Measurements from ENCODE around the gene NME4.
"Not testable (repeated sequence)": the region's sequence is repeated elsewhere in the genome, so short reads cannot be mapped to it uniquely, and the experiment has no call there.

The NME4 gene

GRCh38 chr16:407253-407652 is 10.3 kb downstream of the NME4 start:
- Mint-ChIP-seq H3K4me3 (no peak overlapping the region), H3K27ac (no peak overlapping the region), H3K9me3 (no peaks in the 10 kb centered on the region), H3K4me1 (ENCODE audit: low read depth) (no peaks in the 10 kb centered on the region), H3K27me3 (ENCODE audit: low read depth) (no peaks in the 10 kb centered on the region), H3K36me3 (ENCODE audit: low read depth) (no peaks in the 10 kb centered on the region)
- no peak for DNase-seq (ENCODE audit: low spot score)

GRCh38 chr16:410516-411178 is 13.6 kb downstream of the NME4 start:
- Mint-ChIP-seq H3K9me3 (no peaks in the 10 kb centered on the region), H3K36me3 (ENCODE audit: low read depth) (no peaks in the 10 kb centered on the region), H3K4me3 (no peak overlapping the region), H3K4me1 (ENCODE audit: low read depth) (no peaks in the 10 kb centered on the region), H3K27ac (no peak overlapping the region), H3K27me3 (ENCODE audit: low read depth) (no peaks in the 10 kb centered on the region)
- DNase-seq (ENCODE audit: low spot score) = no peak

DNA sequence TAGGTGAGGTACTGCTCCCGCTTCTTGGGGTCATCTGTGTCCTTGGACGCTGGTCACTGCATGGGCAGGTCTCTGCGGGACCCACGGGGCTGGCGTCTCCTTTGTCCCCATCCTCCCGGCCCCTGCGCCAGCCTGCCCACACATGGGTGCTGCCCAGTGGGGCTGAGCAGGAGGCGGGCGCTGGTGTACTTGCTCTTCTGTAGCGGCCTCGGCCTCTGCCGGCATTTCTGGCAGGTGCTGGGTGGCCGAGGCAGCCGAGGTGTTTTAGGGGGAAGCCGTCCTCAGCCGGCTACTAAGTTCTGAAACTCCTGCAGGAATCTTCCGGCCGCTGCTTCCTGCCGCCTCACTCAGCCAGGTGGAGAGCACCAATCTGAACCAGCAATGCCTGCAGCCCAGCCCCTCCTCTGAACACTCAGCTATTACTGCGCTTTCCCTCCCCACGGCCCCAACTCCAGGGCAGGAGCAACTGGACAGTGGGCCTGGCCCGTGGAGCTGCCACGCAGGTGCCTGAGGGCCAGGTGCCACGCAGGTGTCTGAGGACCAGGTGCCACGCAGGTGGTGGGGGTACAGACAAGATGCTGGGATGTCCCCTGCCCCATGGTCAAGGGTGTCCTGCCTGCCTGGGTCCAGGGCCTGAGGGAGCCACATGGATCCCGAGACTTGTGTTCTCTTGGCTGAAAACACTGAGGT is 14.7 kb downstream of the NME4 start:
- no peaks in the 10 kb centered on the region for H3K4me1 Mint-ChIP-seq (ENCODE audit: low read depth)
- H3K9me3 Mint-ChIP-seq = no peaks in the 10 kb centered on the region
- H3K27me3 Mint-ChIP-seq (ENCODE audit: low read depth) = no peaks in the 10 kb centered on the region
- H3K36me3 Mint-ChIP-seq (ENCODE audit: low read depth) = no peaks in the 10 kb centered on the region
- no peak for DNase-seq (ENCODE audit: low spot score)
- no peak overlapping the region for H3K4me3 Mint-ChIP-seq
- H3K27ac Mint-ChIP-seq = no peak overlapping the region

DNA sequence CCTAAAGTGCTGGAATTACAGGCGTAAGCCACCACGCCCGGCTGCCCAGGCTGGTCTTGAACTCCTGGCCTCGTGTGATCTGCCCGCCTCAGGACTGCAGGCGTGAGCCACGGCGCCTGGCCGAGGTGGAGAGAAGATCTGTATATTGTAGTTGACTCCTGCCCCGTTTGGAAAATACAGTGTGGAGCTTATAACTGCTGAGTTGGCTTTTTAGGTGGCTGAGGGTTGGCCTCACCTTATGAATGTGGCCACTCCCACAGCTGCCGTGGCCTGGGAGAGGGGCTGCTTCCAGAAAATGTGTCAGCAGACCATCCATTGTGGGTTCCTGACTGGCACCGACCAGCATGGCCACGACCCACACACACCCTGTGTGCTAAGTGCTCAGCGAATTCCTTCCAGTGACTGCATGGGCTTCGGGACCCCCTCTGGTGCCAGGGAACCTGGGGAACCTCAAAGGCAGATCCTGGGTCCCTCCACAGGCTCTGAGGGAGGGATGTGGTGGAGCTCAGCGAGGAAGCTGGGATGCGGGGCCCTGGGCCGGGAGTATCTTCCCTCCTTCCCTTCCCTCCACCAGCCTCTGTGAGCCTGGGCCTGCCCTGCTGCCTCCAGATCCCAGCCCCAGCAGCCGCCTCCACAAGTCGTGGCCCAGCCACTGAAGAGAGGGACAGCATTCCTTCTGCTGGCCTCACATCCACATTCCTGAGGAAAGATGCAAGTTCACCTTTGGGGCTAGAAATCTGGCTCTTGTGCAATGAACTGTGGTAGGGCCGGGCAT is 17.6 kb downstream of the NME4 start:
- Mint-ChIP-seq H3K27ac (no peak overlapping the region), H3K36me3 (ENCODE audit: low read depth) (no peaks in the 10 kb centered on the region), H3K9me3 (no peaks in the 10 kb centered on the region), H3K4me1 (ENCODE audit: low read depth) (no peaks in the 10 kb centered on the region), H3K27me3 (ENCODE audit: low read depth) (no peaks in the 10 kb centered on the region), H3K4me3 (no peak overlapping the region)
- no peak for DNase-seq (ENCODE audit: low spot score)

DNA sequence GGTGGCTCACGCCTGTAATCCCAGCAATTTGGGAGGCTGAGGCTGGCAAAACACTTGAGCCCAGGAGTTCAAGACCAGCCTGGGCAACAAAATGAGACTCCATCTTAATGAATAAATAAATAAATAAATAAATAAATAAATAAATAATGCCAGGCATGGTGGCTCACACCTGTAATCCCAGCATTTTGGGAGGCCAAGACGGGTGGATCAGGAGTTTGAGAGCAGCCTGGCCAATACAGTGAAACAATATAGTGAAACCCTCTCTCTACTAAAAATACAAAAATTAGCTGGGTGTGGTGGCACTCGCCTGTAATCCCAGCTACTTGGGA is 18.1 kb downstream of the NME4 start:
- not testable (repeated sequence) for H3K4me3 Mint-ChIP-seq; H3K4me1 Mint-ChIP-seq (ENCODE audit: low read depth); H3K36me3 Mint-ChIP-seq (ENCODE audit: low read depth); H3K9me3 Mint-ChIP-seq; H3K27me3 Mint-ChIP-seq (ENCODE audit: low read depth); DNase-seq (ENCODE audit: low spot score); H3K27ac Mint-ChIP-seq

DNA sequence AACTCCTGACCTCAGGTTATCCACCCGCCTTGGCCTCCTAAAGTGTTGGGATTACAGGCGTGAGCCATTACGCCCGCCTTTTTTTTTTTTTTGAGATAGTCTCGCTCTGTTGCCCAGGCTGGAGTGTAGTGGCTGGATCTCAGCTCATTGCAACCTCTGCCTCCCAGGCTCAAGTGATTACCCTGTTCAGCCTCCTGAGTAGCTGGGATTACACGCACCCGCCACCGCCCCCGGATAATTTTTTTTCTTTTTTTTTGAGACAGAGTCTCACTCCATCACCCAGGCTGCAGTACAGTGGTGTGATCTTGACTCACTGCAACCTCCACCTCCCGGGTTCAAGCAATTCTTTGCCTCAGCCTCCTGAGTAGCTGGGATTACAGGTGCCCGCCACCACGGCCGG is 25.2 kb downstream of the NME4 start:
- H3K9me3 Mint-ChIP-seq; H3K27ac Mint-ChIP-seq; H3K4me3 Mint-ChIP-seq; H3K36me3 Mint-ChIP-seq (ENCODE audit: low read depth); DNase-seq (ENCODE audit: low spot score): not testable (repeated sequence)
- Mint-ChIP-seq H3K27me3 (ENCODE audit: low read depth) (peaks cover 11% of the 10 kb centered on the region), H3K4me1 (ENCODE audit: low read depth) (peaks cover 13% of the 10 kb centered on the region)

- peaks cover 11% of the 10 kb centered on the region for H3K27me3 Mint-ChIP-seq (ENCODE audit: low read depth)
- H3K4me1 Mint-ChIP-seq (ENCODE audit: low read depth) = peaks cover 23% of the 10 kb centered on the region
- no peak overlapping the region for H3K27ac Mint-ChIP-seq
- H3K4me3 Mint-ChIP-seq = peak overlapping the region; percentile 77
- H3K9me3 Mint-ChIP-seq = no peaks in the 10 kb centered on the region
- no peak for DNase-seq (ENCODE audit: low spot score)
- peaks cover 4% of the 10 kb centered on the region for H3K36me3 Mint-ChIP-seq (ENCODE audit: low read depth)
Observed at GRCh38 chr16:424033-424622, 27.1 kb downstream of the NME4 start.

DNA sequence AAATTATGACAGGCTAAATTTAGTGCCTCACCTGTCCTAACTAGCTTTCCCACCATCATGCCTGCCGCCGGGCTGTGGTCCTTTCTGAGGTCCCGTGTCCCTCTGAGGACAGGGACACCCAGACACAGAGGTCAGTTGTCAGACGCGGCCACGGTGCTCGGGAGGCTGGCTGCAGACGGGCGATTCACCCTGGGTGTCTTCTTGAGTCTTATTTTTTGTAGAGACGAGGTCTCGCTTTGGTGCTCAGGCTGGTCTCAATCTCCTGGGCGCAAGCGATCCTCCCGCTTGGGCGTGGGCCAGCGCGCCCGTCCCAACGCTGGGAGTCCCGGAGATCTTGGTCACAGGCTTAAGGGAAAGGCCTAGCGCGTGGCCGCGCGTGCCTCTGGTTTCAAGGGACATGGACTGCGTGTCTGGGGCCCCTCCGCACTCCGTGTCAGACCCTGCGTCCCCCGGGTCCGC is 27.7 kb downstream of the NME4 start:
- peak overlapping the region; percentile 77 for H3K4me3 Mint-ChIP-seq
- no peak for DNase-seq (ENCODE audit: low spot score)
- H3K9me3 Mint-ChIP-seq = no peaks in the 10 kb centered on the region
- H3K4me1 Mint-ChIP-seq (ENCODE audit: low read depth) = peaks cover 23% of the 10 kb centered on the region
- H3K27me3 Mint-ChIP-seq (ENCODE audit: low read depth) = peaks cover 11% of the 10 kb centered on the region
- peak overlapping the region; percentile 49 for H3K27ac Mint-ChIP-seq
- H3K36me3 Mint-ChIP-seq (ENCODE audit: low read depth) = peaks cover 4% of the 10 kb centered on the region

DNA sequence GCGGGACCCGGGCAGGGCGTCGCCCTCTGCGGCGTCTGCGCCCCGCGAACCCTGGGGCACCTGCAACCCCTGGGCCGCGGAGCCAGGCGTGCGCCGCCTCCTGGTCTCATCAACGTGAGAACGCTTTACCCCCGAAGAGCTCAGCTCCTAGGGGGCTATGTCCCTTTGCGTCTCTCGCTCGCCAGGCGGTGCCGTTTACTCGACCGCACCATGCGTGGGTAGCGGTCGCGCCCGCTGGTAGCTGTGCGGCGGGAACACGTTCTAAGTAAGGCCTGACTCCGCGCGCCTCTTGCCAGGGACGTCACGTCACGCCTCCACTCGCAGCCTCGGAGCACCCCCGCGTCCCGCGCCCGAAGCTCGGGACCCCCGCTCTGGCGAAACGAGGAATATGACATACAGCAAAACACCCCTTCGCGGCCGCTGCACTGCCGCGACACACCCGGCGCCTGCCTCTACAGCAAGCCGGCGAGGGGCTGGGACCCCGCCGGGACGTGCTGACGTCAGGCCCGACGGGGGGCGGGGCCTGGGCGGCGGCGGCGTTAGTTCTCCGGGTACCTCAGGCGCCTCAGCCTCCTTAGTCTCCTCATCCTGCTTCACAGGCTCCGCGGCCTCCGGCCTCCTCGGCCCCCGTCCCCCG is 28.2 kb downstream of the NME4 start, which contains the start of gene RAB11FIP3:
TSS of gene RAB11FIP3 (plus strand) at position 568 of the 637 bp plus-strand sequence. CDS start 358 bp downstream, outside the sequence.
- Mint-ChIP-seq H3K9me3 (no peaks in the 10 kb centered on the region), H3K4me3 (peak within 1 kb of the TSS; percentile 77), H3K4me1 (ENCODE audit: low read depth) (peaks cover 23% of the 10 kb centered on the region), H3K27ac (peak within 1 kb of the TSS; percentile 84), H3K27me3 (ENCODE audit: low read depth) (peaks cover 11% of the 10 kb centered on the region), H3K36me3 (ENCODE audit: low read depth) (peaks cover 4% of the 10 kb centered on the region)
- peak; percentile 88 for DNase-seq (ENCODE audit: low spot score)

DNA sequence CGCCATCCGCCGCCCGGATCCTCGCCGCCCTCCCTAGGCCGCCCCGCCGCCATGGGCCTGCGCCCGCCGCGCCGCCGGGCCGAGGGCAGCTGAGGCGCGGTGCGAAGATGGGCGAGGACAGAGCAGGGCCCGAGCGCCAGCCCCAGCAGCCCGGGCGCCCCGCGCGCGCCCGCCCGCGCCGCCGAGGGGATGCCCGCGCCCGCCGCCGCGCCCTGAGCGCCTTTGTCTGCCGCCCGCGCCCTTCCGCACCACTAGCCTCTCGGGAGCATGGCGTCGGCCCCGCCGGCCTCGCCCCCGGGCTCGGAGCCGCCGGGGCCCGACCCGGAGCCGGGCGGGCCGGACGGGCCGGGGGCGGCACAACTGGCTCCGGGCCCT is 28.7 kb downstream of the NME4 start:
- H3K4me3 Mint-ChIP-seq = peak overlapping the region; percentile 77

DNA sequence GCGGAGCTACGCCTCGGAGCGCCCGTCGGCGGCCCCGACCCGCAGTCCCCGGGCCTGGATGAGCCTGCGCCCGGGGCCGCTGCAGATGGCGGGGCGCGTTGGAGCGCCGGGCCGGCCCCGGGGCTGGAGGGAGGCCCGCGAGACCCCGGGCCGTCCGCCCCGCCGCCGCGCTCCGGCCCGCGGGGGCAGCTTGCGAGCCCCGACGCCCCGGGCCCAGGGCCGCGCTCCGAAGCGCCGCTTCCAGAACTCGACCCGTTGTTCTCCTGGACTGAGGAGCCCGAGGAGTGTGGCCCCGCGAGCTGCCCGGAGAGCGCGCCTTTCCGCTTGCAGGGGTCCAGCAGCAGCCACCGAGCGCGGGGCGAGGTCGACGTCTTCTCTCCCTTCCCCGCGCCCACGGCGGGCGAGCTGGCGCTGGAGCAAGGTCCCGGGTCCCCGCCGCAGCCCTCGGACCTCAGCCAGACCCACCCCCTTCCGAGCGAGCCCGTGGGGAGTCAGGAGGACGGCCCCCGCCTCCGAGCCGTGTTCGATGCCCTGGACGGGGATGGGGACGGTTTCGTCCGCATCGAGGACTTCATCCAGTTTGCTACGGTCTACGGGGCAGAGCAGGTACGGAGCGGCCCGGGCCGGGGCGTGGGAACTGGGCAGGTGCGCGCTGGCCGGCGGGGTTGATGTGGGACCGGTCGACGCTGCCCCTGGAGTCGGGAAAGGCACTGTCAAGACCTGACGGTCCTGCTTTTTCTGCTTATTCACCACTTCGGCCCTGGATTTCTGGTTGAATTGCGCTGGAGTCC is 29.3 kb downstream of the NME4 start:
- no peaks in the 10 kb centered on the region for H3K9me3 Mint-ChIP-seq
- H3K4me3 Mint-ChIP-seq = peak overlapping the region; percentile 76
- H3K27ac Mint-ChIP-seq = peak overlapping the region; percentile 20
- H3K27me3 Mint-ChIP-seq (ENCODE audit: low read depth) = peaks cover 11% of the 10 kb centered on the region
- DNase-seq (ENCODE audit: low spot score) = no peak
- H3K36me3 Mint-ChIP-seq (ENCODE audit: low read depth) = peaks cover 4% of the 10 kb centered on the region
- H3K4me1 Mint-ChIP-seq (ENCODE audit: low read depth) = peaks cover 25% of the 10 kb centered on the region

More for the DNA sequence above, 28.7 kb downstream of the NME4 start:
- H3K36me3 Mint-ChIP-seq (ENCODE audit: low read depth) = peaks cover 4% of the 10 kb centered on the region
- H3K9me3 Mint-ChIP-seq = no peaks in the 10 kb centered on the region
- peaks cover 23% of the 10 kb centered on the region for H3K4me1 Mint-ChIP-seq (ENCODE audit: low read depth)
- peaks cover 11% of the 10 kb centered on the region for H3K27me3 Mint-ChIP-seq (ENCODE audit: low read depth)
- DNase-seq (ENCODE audit: low spot score) = no peak
- no peak overlapping the region for H3K27ac Mint-ChIP-seq

DNA sequence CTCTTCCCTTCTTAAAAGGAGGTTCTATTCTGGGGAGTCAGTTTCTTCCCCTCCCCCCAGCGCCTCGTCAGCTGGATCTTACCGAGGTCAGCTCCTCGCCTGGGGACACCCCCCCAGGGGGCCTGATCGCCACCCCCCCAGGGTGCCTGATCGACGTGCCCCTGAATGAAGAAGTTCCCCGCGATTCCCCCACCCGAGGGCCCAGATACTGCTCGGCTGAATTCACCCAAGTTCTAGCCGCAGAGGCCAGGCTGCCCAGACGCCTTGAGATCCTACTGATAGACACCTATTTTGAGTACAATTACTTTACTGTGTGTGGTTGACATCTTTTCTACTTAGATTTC is 29.9 kb downstream of the NME4 start:
- no peaks in the 10 kb centered on the region for H3K9me3 Mint-ChIP-seq
- H3K4me1 Mint-ChIP-seq (ENCODE audit: low read depth) = peaks cover 25% of the 10 kb centered on the region
- H3K4me3 Mint-ChIP-seq = peak overlapping the region; percentile 76
- H3K27me3 Mint-ChIP-seq (ENCODE audit: low read depth) = peaks cover 11% of the 10 kb centered on the region
- peaks cover 4% of the 10 kb centered on the region for H3K36me3 Mint-ChIP-seq (ENCODE audit: low read depth)
- H3K27ac Mint-ChIP-seq = peak overlapping the region; percentile 20
- no peak for DNase-seq (ENCODE audit: low spot score)

DNA sequence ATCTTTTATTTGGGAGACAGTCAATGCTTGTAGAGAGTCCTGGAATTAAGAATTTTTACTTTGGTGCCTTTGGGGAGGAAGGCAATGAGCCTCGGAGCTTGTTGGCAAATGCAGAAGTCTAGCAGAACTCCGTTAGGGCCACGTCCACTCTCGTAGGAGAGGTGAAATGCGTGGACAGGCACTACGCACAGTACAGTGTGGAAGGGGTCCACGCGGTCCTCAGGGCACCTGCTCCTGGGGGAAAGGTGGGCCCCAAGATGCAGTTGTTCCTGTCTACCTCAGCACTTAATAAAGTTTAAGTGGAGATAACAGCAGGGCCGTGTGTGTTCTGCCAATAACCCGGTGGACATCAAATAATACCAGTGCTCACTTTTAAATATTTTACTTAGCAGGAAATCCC is 30.3 kb downstream of the NME4 start:
- Mint-ChIP-seq H3K27ac (no peak overlapping the region), H3K9me3 (no peaks in the 10 kb centered on the region), H3K4me1 (ENCODE audit: low read depth) (peaks cover 25% of the 10 kb centered on the region), H3K4me3 (peak overlapping the region; percentile 76), H3K27me3 (ENCODE audit: low read depth) (peaks cover 11% of the 10 kb centered on the region), H3K36me3 (ENCODE audit: low read depth) (peaks cover 4% of the 10 kb centered on the region)
- DNase-seq (ENCODE audit: low spot score) = no peak

Data from T-helper 2 cell treated with Interferon-gamma antibody and Interleukin-4, amounts not matched to agents 5 μg/mL and 100 μg/mL, for 36 hours (primary cell).